HG03097 (cell line): ENCODE measurements around the gene GNRHR.
"Not testable (repeated sequence)": the region's sequence is repeated elsewhere in the genome, so short reads cannot be mapped to it uniquely, and the experiment has no call there.

Source experiments
- ATAC-seq: cut with Tn5 transposase; IDR thresholded peaks from one replicate; pipeline ENCODE4 v1.9.1; 2021; ENCODE audit not compliant: unreplicated experiment, low FRiP score

GNRHR gene

GRCh38 chr4:67730511-67730910, 23.7 kb downstream of the GNRHR start:
- ATAC-seq = not testable (repeated sequence)

DNA sequence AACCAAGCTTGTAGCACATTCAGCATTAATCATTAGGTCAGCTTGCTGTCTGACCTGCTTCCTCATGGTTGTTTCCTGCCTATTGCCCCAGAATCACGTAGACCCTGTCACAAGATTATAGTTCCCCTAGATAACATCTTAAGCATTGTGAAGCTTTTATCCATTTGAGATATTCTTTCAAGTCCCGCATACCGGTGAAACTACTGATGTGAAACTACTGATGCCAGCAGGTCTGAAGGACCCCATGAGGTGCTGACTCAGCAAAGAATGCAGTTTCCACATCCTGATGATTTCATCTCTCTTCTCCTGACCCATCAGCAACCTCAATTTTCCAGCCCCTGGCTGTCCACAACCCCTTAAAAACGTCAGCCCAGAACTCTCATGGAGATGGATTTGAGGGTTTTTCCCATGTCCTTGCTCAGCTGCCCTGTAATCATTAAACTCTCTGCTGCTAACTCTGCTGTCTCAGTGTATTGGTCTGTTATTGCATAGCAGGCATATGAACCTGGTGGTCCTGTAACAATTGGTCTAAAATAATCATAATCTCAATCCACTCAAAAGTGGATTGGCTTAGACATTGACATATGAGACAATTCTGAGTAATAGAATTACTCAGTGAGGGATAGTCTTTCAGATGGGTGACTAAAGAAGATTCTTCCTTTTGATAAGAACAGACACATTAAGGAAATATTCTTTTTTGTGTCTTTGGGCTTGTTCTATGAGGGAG, 26.9 kb downstream of the GNRHR start:
- no peak for ATAC-seq

DNA sequence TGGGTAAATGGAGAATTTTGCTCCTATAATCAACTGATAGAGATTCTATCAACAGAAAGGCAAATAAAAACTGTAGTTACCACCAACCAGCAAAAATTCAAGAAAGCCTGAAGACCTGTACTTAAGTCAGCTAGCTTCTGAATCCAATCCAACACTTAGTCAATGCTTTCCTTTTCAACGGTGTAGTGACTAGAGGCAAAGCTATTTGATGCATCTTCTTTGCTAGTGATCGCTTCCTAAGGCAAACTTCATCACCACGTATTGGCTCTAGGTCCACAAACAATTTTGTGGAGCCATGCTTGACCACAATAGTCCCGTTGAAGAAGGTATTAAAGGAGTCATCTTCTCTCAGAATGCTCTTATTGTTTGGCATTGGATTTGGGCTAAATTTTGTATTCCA, 28.2 kb downstream of the GNRHR start:
- no peak for ATAC-seq

DNA sequence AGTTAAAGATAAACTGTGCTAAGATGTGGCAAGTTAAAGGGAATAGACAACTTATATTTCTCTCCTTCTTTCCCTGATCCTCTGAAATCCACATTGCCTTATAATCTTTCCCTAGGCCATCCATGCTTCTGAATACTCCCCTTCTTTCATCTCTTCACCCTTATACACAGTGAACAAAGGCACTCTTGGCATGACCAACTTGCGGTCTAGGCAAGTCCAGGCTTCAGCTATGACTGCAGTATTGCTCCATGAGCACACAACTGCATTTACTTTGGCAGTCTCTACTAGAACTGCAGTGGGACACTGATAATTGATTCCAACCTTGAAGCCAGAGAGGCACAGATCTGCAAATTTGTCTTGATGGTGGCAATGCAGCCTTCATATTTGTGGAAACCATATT, 29.1 kb downstream of the GNRHR start:
- ATAC-seq = no peak

DNA sequence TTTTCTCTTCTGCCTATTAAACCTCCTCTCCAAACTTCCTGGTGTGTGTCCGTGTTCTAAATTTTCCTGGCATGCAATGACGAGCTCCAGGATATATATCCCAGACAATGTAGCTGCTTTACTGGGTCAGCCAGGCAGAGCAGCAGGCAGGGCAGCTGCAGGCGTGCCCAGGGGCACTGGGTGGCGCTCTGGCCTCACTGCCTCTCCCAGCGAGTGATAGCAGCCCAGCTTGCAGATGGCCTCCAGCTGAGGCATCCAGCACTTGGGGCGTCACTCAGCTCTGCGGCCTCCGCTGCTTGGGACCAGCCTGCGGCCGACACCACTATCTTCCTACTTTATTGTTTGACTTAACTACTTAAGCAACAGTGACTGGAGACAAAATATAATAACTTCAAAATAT, 30.2 kb downstream of the GNRHR start:
- no peak for ATAC-seq

DNA sequence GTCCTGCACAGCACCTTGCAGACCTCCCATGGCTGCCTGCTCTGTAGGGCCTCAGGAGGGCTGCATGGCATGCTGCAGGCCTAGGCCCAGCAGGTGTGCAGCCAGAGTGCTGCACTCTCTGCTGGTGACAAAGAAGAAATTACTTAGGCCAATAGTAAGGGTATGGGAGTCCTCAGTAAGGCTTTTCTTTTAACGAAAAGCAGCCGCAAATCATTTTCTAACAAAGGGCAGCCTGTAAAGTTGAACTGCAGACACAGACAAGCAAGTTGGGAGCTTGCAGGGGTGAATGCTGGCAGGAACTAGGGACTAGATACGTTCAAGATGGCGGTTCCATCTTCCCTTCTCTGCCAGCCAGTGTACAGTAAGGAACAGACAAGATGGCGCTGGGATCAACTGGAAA, 30.8 kb downstream of the GNRHR start:
- no peak for ATAC-seq

DNA sequence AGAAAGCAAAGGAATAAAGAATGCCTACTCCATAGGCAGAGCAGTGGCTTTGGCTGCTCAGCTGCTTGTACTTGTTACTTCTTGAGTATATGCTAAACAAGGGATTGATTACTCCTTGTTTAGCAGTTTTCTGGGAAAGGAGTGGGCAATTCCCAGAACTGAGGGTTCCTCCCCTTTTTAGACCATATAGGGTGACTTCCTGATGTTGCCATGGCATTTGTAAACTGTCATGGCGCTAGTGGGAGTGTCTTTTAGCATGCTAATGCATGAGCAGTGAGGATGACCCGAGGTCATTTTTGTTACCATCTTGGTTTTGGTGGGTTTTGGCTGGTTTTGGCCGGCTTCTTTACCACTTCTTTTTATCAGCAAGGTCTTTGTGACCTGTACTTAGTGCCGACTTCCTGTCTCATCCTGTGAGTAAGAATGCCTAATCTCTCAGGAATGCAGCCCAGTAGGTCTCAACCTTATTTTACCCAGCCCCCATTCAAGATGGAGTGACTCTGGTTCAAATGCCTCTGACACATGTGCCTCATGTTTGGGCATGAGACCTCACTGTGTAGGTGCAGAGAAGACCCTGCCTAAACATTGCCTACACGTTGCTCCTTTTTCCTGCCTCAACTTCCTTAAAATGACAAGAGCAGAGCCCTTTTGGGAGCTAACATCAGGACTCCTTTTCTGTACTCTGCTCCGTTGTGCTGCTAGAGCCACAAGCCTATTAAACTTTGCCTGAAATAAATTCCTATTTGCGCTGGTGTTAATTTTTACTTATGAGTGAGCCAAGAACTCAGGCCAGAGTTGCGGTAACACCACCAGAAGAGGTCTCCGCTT, 32.2 kb downstream of the GNRHR start:
- ATAC-seq = no peak

DNA sequence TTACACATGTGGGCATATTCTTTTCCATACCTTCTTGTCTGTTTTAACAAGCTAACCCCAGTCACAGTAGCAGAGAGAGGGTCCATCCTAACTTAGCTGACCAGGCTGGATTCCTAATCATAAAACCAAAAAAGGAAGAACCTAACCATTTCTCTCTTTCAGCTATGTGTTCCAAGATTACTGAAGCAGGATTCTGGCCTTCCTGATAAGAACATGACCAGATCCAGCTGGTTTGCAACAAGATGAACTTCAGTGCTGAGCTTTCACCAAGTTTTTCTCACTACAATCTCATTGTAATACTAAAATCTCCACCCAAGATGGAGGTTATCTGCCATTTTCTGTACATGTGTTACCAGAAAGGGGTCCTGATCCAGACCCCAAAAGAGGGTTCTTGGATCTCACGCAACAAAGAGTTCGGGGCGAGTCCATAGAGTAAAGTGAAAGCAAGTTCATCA, 32.8 kb downstream of the GNRHR start:
- ATAC-seq = no peak

DNA sequence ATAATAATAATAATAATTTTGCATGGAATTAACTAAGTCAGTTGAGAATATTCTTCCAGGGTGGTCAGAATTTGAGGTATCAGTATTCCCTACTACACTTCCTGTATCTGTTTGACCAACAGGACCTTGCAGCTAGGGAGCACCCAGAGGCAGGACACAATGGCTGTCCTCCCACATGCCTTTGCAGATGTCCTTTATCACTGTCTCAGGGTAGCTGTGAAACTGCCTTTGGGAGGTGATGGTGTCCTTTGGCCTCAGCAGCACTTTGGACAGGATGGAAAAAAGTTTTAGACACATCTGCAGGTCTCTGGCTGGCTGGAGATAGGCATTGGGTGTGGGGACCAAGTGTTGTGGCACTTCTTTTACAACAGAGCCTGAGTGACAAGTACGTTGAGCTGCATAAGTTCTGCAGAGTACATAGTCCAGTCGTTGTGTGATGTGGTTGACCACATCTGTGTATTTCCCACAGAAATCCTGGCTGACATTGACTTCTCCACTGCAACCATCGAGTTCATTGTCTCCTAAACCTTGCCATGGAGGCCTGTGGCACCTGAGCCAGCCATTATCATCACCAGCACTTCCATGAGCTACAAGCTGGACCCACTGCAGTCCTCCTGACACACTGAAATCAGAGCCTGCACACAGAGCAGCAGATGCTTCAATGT, 34.1 kb downstream of the GNRHR start:
- no peak for ATAC-seq

- no peak for ATAC-seq
These were observed 35.3 kb downstream of the GNRHR start for GRCh38 chr4:67718848-67719247.

DNA sequence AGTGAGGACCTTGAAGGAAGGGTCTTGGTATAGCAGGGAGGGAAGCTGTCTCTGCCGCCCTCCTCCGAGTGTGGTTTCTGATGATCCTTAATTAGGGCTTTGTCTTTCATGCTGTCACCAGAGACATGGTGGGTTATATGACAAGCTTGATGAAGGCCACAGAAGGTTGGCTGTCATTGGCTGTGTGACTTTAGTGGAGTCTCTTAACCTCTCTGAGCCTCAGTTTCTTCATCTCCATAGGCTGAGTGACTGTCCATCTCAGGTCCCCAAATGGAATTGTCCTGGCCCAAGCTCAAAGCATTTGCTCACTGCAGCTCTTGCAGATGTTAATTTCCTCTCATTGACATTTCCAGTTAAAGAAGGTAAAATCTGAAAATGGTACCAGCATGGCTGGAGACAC, 36.6 kb downstream of the GNRHR start:
- no peak for ATAC-seq

DNA sequence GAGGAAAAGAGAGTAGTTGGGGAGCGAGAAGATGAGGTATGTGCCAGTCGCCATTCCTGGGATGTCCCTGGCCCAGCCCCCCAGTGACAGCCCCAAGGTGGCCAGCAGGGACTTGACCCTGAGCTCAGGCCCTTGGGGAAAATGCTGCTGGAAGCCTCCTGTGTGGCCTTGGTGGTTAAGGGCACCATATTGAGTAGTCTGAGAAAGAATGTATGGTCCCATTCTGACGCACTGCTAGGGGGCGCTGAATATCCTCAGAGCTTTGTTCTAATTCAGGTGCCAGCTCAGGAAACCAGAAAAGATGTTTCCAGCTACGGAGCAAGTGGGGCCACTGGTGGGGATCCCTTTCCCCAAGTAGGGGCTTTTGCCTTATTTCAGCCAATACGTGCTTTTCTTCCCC, 39.2 kb downstream of the GNRHR start:
- ATAC-seq = no peak

DNA sequence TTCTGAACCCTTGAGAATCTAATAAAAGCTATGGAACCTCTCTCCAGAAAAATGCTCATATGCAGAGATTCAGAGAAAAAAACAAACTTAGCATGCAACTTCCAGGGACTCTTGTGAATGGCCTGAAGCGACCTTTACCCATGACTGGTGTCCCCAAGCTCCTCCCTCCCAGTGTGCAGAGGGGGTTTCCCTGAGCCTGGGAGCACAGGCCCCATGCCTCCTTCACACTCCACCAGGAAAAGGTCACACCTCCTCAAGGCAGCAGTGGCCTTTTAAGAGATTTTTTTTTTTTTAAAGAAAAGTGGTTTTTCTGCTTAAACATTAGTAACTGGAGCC, 40.0 kb downstream of the GNRHR start:
- ATAC-seq = no peak

- ATAC-seq = no peak
These were observed 40.5 kb downstream of the GNRHR start for GRCh38 chr4:67713529-67714247.

DNA sequence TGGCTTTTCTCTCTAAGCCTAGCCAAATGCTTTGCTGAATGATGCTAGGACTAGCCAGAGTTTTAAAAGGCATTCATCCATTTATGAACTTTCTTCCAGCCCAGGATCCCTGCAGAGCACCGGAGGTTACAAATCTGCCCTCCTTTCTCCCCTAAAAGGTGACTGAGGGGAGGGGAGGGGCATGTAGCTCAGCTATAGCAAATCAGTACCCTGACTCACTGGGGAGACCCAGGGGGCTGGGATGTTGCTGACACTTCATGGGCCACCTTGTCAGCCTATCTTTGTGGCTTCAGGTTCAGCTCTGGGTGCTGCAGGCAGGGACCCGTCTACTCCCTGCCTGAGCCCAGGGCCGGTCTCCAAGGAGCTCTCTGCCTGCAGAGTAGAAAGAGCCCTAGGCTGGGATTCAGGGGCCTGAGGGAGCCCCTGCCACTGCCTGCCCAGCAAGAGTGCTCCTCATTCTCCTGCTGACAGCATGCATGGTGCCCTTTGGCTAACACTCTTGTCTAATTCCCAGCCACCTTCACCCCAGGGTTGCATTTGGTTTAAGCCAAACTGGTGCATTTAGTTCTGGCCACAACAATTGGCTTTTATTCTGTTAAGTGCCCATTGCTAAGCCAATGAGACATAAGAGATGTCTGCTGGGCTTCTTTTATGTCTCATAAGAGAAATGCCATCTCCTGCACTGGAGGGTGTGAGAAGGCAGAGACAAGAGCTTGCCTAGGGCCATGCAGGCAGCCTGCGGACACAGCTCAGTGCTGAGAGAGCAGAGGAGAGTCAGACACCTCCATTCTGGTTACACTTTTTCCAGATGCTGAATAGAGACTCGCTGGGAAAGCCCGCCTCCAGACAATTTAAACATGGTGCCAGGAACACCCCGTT, 41.3 kb downstream of the GNRHR start:
- no peak for ATAC-seq

GRCh38 chr4:67712000-67712625, 42.1 kb downstream of the GNRHR start:
- no peak for ATAC-seq

- ATAC-seq = not testable (repeated sequence)
These were observed 47.5 kb downstream of the GNRHR start for GRCh38 chr4:67706682-67707081.

DNA sequence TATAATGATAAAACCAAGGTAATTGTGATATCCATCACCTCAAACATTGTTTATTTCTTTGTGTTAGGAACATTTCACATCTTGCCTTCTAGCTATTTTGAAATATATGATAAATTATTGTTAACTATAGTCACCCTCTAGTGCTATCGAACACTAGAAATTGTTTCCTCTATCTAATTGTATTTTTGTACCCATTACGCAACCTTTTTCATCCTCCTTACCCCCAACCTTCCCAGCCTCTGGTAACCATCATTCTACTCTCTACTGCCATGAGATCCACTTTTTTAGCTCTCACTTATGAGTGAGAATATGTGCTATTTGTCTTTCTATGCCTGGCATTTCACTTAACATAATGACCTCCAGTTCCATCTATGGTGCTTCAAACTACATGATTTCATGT, 49.3 kb downstream of the GNRHR start:
- ATAC-seq = no peak

GRCh38 chr4:67702166-67702565, 52.0 kb downstream of the GNRHR start:
- ATAC-seq = no peak

GRCh38 chr4:67701517-67701850, 52.7 kb downstream of the GNRHR start:
- peak; percentile 6 for ATAC-seq
